H1 (cell line): Measurements from ENCODE around the gene CALCR.

Experiments
- CHD2 ChIP-seq: IDR thresholded peaks from 2 replicates; pipeline ENCODE4 v1.6.1; 2012; ENCODE audit warnings: low read length, improper control_type of control experiment
- CREB1 ChIP-seq: IDR thresholded peaks from 2 replicates; pipeline ENCODE4 v1.6.1; 2012; ENCODE audit warnings: inconsistent platforms
- CTCF ChIP-seq, 3 experiments: IDR thresholded peaks; 1 replicate in 2 of 3; 2 replicates in 1 of 3; pipeline versions ENCODE4 v1.5.1 to v1.6.1; 2011; ENCODE audit warnings: low read length in 3 of 3, mild to moderate bottlenecking in 3 of 3, inconsistent platforms in 2 of 3, low read depth in 1 of 3, moderate library complexity in 1 of 3; ENCODE audit not compliant: insufficient read depth in 1 of 3; ENCODE audit errors: control extremely low read depth in 1 of 3
- EZH2 ChIP-seq: fragments of 200-600 bp; sonication (generic); IDR thresholded peaks from 2 replicates; pipeline ENCODE4 v1.7.1; 2012; ENCODE audit warnings: low read depth, mild to moderate bottlenecking, moderate library complexity, low read length, inconsistent platforms; ENCODE audit not compliant: severe bottlenecking
- RAD21 ChIP-seq, 2 experiments: IDR thresholded peaks in 1 of 2; conservative IDR thresholded peaks in 1 of 2; 2 replicates each; pipeline ENCODE4 v1.6.1; 2011; ENCODE audit warnings: low read depth in 2 of 2, low read length in 2 of 2, improper control_type of control experiment in 1 of 2, inconsistent platforms in 1 of 2, mild to moderate bottlenecking in 1 of 2, moderate library complexity in 1 of 2

DNA sequence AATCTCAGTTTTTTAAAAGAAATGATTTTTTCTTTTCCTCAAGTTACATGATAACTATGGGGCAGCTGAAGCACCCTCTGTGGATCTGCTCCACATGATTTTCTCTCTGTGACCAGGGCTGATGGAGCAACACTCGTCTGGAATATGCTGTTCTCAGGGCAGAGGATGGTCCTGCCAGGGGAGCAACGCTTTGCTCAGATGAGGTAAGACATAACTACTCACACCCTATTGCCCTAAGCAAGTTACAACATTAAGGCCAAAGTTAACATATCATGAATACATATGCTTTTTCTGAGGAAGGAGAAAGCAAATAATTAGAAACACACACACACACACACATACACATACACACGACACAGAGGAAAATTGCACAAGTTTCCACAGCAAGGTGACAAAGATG, 71.4 kb downstream of the CALCR start:
- TF ChIP-seq CTCF (IDR thresholded peaks at IDR 0.05; ENCODE audit: control extremely low read depth in 1 of 3, insufficient read depth in 1 of 3, low read depth in 1 of 3, low read length in 3 of 3) (no peak), CHD2 (no peak), CREB1 (no peak), EZH2 (no peak), RAD21 (IDR thresholded peaks at IDR 0.05 in 1 of 2, conservative IDR thresholded peaks at IDR 0.05 in 1 of 2; ENCODE audit: low read depth in 2 of 2, low read length in 2 of 2) (no peak)
